Hepatocyte (in vitro differentiated cells): ENCODE data around the gene C18orf63.

Experiments
- EZH2phosphoT487 ChIP-seq: fragments of 200-600 bp; sonication (generic); IDR thresholded peaks from one replicate; pipeline ENCODE4 v1.6.1; 2018; ENCODE audit warnings: antibody characterized with exemption, mild to moderate bottlenecking, low read depth, moderate library complexity; ENCODE audit not compliant: unreplicated experiment, severe bottlenecking
- TF ChIP-seq, protein P1 (sequence below): fragments of 200-600 bp; sonication (generic); IDR thresholded peaks from 2 replicates; pipeline ENCODE4 v1.5.1; 2016; ENCODE audit warnings: antibody characterized with exemption, mild to moderate bottlenecking; ENCODE audit not compliant: poor library complexity

DNA sequence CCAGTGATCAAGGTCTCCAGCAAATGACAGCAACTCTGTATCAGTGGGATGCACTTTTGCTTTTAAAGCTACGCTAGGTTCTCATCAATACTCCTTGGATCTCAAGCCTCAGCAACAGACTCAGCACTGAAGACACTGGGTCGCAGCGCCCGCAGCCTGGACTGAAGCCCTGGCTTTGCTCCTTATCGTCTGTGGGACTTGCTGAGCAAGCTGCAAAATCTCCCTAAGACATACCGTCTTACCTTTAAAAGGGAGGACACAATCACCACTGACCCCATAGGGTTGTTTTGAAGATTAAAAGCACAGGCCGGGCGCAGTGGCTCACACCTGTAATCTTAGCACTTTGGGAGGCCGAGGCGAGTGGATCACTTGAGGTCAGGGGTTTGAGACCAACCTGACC, 32.0 kb upstream of the C18orf63 start:
- TF ChIP-seq, protein P1, sequence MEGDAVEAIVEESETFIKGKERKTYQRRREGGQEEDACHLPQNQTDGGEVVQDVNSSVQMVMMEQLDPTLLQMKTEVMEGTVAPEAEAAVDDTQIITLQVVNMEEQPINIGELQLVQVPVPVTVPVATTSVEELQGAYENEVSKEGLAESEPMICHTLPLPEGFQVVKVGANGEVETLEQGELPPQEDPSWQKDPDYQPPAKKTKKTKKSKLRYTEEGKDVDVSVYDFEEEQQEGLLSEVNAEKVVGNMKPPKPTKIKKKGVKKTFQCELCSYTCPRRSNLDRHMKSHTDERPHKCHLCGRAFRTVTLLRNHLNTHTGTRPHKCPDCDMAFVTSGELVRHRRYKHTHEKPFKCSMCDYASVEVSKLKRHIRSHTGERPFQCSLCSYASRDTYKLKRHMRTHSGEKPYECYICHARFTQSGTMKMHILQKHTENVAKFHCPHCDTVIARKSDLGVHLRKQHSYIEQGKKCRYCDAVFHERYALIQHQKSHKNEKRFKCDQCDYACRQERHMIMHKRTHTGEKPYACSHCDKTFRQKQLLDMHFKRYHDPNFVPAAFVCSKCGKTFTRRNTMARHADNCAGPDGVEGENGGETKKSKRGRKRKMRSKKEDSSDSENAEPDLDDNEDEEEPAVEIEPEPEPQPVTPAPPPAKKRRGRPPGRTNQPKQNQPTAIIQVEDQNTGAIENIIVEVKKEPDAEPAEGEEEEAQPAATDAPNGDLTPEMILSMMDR, result no peak
- TF ChIP-seq EZH2phosphoT487, result no peak
